HG03342 (cell line): Measurements from ENCODE around the gene TACO1.

Experiments used
- ATAC-seq: cut with Tn5 transposase; IDR thresholded peaks from one replicate; pipeline ENCODE4 v1.9.1; 2021; ENCODE audit warnings: mild to moderate bottlenecking, moderate library complexity; ENCODE audit not compliant: unreplicated experiment

Gene TACO1

GRCh38 chr17:63596856-63597586, 3.7 kb upstream of the TACO1 start:
- no peak for ATAC-seq

- no peak for ATAC-seq
These were observed 2.4 kb upstream of the TACO1 start for GRCh38 chr17:63598281-63598680.

- no peak for ATAC-seq
These were observed 1.0 kb downstream of the TACO1 start for GRCh38 chr17:63601439-63602371.

- no peak for ATAC-seq
These were observed 9.3 kb downstream of the TACO1 start for GRCh38 chr17:63609816-63610573.

GRCh38 chr17:63610854-63611253, 10.2 kb downstream of the TACO1 start:
- no peak for ATAC-seq

GRCh38 chr17:63611354-63611753, 10.7 kb downstream of the TACO1 start:
- ATAC-seq, result no peak

GRCh38 chr17:63613663-63614062, 13.0 kb downstream of the TACO1 start:
- ATAC-seq, result no peak

GRCh38 chr17:63621229-63621683, 20.6 kb downstream of the TACO1 start:
- ATAC-seq, result no peak

GRCh38 chr17:63621684-63622573, 21.2 kb downstream of the TACO1 start, which contains the start of gene MAP3K3:
Gene MAP3K3, plus strand, starts transcription at chr17:63622417. Its CDS starts 343 bp downstream, at chr17:63622760.
- ATAC-seq, result peak; percentile 91

GRCh38 chr17:63622574-63623390, 22.1 kb downstream of the TACO1 start:
- peak; percentile 12 for ATAC-seq

- no peak for ATAC-seq
These were observed 23.3 kb downstream of the TACO1 start for GRCh38 chr17:63623786-63624530.

- no peak for ATAC-seq
These were observed 23.8 kb downstream of the TACO1 start for GRCh38 chr17:63624531-63624880.

- ATAC-seq, result no peak
These were observed 26.0 kb downstream of the TACO1 start for GRCh38 chr17:63626551-63627180.

GRCh38 chr17:63629627-63630026, 28.9 kb downstream of the TACO1 start:
- ATAC-seq, result no peak

GRCh38 chr17:63631062-63631461, 30.4 kb downstream of the TACO1 start:
- ATAC-seq, result no peak

- no peak for ATAC-seq
These were observed 30.9 kb downstream of the TACO1 start for GRCh38 chr17:63631626-63632025.

- ATAC-seq, result no peak
These were observed 33.0 kb downstream of the TACO1 start for GRCh38 chr17:63633742-63634141.

GRCh38 chr17:63634163-63634562, 33.5 kb downstream of the TACO1 start:
- no peak for ATAC-seq
